Measurements from ENCODE around the gene RPL22L1.

GRCh38 chr3:170876537-170876936 is 6.5 kb upstream of the RPL22L1 start:
- TF ChIP-seq CTCF (conservative IDR thresholded peaks at IDR 0.05 in 1 of 2, IDR thresholded peaks at IDR 0.05 in 1 of 2; ENCODE audit: extremely low read depth in 1 of 2, insufficient read depth in 1 of 2, low read depth in 1 of 2, low read length in 2 of 2) (no peak), EZH2 (IDR thresholded peaks at IDR 0.05; ENCODE audit: borderline replicate concordance, low read length) (no peak)

All from mammary epithelial cell (primary cell).